Measurements from ENCODE around the gene HES4.

HES4 gene

DNA sequence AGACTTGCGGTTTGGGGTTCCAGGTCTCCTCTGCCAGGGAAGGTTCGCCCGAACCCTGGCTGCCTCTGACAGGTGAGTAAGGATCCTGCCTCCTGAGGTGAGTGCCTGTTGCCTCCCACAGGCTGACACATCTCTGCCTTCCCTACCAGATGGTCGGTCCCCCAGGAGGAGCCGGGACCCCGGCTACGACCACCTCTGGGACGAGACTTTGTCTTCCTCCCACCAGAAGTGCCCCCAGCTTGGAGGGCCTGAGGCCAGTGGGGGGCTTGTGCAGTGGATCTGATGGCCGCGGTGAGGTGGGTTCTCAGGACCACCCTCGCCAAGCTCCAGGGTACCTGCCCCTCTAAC is 25.6 kb downstream of the HES4 start:
- H3F3A ChIP-seq (ENCODE audit: insufficient read depth, low read length), result no peaks in the 10 kb centered on the region
- H3K4me2 ChIP-seq (ENCODE audit: low read length), result no peak overlapping the region
- TF ChIP-seq EZH2 (IDR thresholded peaks at IDR 0.05; ENCODE audit: borderline replicate concordance, low read length), result no peak
- TF ChIP-seq, protein P1, sequence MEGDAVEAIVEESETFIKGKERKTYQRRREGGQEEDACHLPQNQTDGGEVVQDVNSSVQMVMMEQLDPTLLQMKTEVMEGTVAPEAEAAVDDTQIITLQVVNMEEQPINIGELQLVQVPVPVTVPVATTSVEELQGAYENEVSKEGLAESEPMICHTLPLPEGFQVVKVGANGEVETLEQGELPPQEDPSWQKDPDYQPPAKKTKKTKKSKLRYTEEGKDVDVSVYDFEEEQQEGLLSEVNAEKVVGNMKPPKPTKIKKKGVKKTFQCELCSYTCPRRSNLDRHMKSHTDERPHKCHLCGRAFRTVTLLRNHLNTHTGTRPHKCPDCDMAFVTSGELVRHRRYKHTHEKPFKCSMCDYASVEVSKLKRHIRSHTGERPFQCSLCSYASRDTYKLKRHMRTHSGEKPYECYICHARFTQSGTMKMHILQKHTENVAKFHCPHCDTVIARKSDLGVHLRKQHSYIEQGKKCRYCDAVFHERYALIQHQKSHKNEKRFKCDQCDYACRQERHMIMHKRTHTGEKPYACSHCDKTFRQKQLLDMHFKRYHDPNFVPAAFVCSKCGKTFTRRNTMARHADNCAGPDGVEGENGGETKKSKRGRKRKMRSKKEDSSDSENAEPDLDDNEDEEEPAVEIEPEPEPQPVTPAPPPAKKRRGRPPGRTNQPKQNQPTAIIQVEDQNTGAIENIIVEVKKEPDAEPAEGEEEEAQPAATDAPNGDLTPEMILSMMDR (IDR thresholded peaks at IDR 0.05; ENCODE audit: low read length), result no peak
- H3K4me1 ChIP-seq (ENCODE audit: insufficient read depth, low read length, severe bottlenecking), result peaks cover 7% of the 10 kb centered on the region
- no peaks in the 10 kb centered on the region for H3K79me2 ChIP-seq (ENCODE audit: insufficient read depth, low read length)
- no peaks in the 10 kb centered on the region for H3K9me3 ChIP-seq (ENCODE audit: low read length)
- H3K9ac ChIP-seq (ENCODE audit: low read length), result no peak overlapping the region
- H3K9me2 ChIP-seq (ENCODE audit: low read depth, low read length), result no peaks in the 10 kb centered on the region
- H3K27me3 ChIP-seq (ENCODE audit: insufficient read depth, low read length), result peaks cover 6% of the 10 kb centered on the region; the same call in 1 of the 2 replicates
- no peaks in the 10 kb centered on the region for H3K36me3 ChIP-seq (ENCODE audit: insufficient read depth, low read length)
- H4K20me1 ChIP-seq (ENCODE audit: insufficient read depth, low read length), result no peaks in the 10 kb centered on the region
- H2AFZ ChIP-seq (ENCODE audit: low read length), result no peak overlapping the region
- H3K4me3 ChIP-seq (ENCODE audit: low read depth, low read length, poor library complexity, severe bottlenecking), result no peak overlapping the region
- no peak overlapping the region for H3K27ac ChIP-seq (ENCODE audit: low read depth, low read length, poor library complexity, severe bottlenecking)

DNA sequence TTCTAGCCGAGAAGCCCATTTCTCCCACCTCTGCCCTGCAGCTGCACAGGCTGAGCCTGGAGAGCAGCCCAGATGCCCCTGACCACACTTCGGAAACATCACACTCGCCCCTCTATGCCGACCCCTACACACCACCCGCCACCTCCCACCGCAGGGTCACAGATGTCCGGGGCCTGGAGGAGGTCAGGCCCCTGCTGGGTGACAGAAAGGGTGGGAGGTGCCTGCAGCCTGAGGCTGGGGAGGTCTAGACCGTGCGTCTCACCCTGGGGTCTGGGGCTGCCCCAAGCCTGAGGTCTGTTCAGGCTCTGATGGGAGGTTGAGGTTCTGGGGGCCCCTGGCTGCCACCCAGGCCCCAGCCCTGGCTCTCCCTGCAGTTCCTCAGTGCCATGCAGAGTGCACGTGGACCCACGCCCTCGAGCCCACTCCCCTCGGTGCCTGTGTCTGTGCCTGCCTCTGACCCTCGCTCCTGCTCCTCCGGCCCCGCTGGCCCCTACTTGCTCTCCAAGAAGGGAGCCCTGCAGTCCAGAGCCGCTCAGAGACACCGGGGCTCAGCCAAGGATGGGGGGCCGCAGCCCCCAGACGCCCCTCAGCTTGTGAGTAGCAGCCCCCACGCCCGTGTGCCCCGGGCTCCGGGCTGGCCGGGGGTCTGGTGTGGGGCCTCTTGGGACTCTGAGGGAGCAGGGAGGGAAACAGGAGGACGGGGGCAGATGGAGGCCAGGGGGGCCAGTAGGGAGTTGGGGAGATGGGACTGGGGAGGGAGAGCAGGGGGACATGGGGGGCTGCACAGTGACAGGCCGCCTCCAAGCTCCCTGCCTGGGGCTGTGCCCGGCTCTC is 26.2 kb downstream of the HES4 start:
- H3K36me3 ChIP-seq (ENCODE audit: insufficient read depth, low read length), result no peaks in the 10 kb centered on the region
- no peaks in the 10 kb centered on the region for H3K79me2 ChIP-seq (ENCODE audit: insufficient read depth, low read length)
- peaks cover 7% of the 10 kb centered on the region for H3K4me1 ChIP-seq (ENCODE audit: insufficient read depth, low read length, severe bottlenecking)
- no peaks in the 10 kb centered on the region for H3K9me2 ChIP-seq (ENCODE audit: low read depth, low read length)
- H2AFZ ChIP-seq (ENCODE audit: low read length), result no peak overlapping the region
- no peak overlapping the region for H3K4me2 ChIP-seq (ENCODE audit: low read length)
- H3K4me3 ChIP-seq (ENCODE audit: low read depth, low read length, poor library complexity, severe bottlenecking), result no peak overlapping the region
- no peak overlapping the region for H3K27ac ChIP-seq (ENCODE audit: low read depth, low read length, poor library complexity, severe bottlenecking)
- TF ChIP-seq EZH2 (IDR thresholded peaks at IDR 0.05; ENCODE audit: borderline replicate concordance, low read length), result no peak
- TF ChIP-seq, protein P1 (IDR thresholded peaks at IDR 0.05; ENCODE audit: low read length), result no peak
- no peaks in the 10 kb centered on the region for H3F3A ChIP-seq (ENCODE audit: insufficient read depth, low read length)
- no peaks in the 10 kb centered on the region for H4K20me1 ChIP-seq (ENCODE audit: insufficient read depth, low read length)
- no peak overlapping the region for H3K9ac ChIP-seq (ENCODE audit: low read length)
- peaks cover 6% of the 10 kb centered on the region; the same call in 1 of the 2 replicates for H3K27me3 ChIP-seq (ENCODE audit: insufficient read depth, low read length)
- no peaks in the 10 kb centered on the region for H3K9me3 ChIP-seq (ENCODE audit: low read length)

DNA sequence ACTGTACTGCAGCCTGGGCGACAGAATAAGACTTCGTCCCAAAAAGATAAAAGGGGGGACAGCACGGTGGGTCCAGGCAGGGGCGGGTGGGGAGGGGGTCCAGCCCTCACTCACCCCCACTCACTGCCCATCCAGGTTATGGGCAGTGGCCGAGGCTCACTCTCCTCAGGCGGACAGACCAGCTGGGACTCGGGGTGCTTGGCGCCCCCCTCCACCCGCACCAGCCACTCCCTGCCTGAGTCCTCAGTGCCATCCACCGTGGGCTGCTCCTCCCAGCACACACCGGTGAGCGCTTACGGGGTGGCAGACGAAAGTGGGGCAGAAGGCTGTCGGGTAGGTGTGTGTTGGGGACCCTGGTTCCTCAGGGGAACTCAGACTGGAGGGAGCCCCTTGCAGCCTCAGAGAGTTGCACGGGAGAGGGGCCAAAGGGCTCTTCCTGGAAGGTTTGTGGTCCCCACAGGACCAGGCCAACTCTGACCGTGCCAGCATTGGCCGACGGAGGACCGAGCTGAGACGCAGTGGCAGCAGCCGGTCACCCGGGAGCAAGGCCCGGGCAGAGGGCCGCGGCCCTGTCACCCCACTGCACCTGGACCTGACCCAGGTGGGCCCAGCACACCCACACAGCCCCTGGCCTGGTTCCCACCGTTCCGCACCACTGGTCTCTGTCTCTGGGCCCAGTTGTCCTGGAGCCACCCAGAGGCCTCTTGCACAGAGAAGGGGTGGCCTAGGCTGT is 27.0 kb downstream of the HES4 start:
- no peak overlapping the region for H3K27ac ChIP-seq (ENCODE audit: low read depth, low read length, poor library complexity, severe bottlenecking)
- H2AFZ ChIP-seq (ENCODE audit: low read length), result no peak overlapping the region
- no peaks in the 10 kb centered on the region for H3K9me3 ChIP-seq (ENCODE audit: low read length)
- no peak for TF ChIP-seq EZH2 (IDR thresholded peaks at IDR 0.05; ENCODE audit: borderline replicate concordance, low read length)
- TF ChIP-seq, protein P1 (IDR thresholded peaks at IDR 0.05; ENCODE audit: low read length), result no peak
- no peaks in the 10 kb centered on the region for H3K36me3 ChIP-seq (ENCODE audit: insufficient read depth, low read length)
- no peak overlapping the region for H3K4me3 ChIP-seq (ENCODE audit: low read depth, low read length, poor library complexity, severe bottlenecking)
- no peak overlapping the region for H3K4me2 ChIP-seq (ENCODE audit: low read length)
- no peaks in the 10 kb centered on the region for H4K20me1 ChIP-seq (ENCODE audit: insufficient read depth, low read length)
- no peaks in the 10 kb centered on the region for H3K79me2 ChIP-seq (ENCODE audit: insufficient read depth, low read length)
- no peaks in the 10 kb centered on the region for H3F3A ChIP-seq (ENCODE audit: insufficient read depth, low read length)
- H3K27me3 ChIP-seq (ENCODE audit: insufficient read depth, low read length), result peaks cover 6% of the 10 kb centered on the region; the same call in 1 of the 2 replicates
- no peak overlapping the region for H3K9ac ChIP-seq (ENCODE audit: low read length)
- H3K4me1 ChIP-seq (ENCODE audit: insufficient read depth, low read length, severe bottlenecking), result peaks cover 7% of the 10 kb centered on the region
- no peaks in the 10 kb centered on the region for H3K9me2 ChIP-seq (ENCODE audit: low read depth, low read length)

Data from OCI-LY1 (cell line).